ENCODE measurements around the gene NR4A1. TPM values are rescaled to one million over a fixed set of nuclear protein-coding genes. Genes with fewer than 3 reads are reported as not detected.
A peak's percentile ranks its signal among the peaks of the same experiment; 100 is the strongest.

The NR4A1 gene
- polyA plus RNA-seq, 1 donor (not counting 4 experiments of a cell fraction or from before 2014, with no cell fraction given): 3.9 TPM

DNA sequence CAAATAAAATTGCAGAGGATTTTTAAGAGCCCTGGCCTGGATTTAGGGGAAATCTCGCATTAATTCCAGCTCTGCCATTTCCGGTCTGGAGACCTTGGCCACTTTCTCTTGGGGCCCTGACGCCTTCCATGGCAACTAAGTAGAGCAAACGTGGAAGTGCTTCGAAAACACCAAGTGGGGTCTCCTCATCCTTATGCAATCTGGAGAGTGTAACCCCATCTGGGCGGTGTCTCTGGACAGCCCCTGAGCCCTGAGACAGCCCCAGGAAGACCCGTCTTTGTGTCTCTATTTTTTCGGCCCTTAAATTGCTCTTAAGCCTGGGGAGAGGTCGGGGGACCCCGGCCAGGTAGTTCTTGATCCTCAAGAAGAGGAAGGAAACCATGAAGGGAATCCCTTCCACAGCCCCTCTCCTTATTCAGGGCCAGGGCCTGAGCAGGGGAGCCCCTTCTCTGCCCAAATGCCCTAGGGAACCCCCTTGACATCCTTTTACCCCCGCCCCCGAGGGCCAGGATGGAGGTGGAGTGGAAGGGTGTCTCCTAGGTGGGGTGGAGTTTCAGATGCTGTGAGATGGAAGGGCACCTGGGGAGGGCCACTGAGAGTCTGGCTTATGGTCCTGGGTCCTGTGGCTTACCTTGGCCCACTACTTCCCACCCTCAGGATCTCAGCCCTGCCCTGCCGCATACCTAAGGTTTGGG lies 17.6 kb upstream of the NR4A1 start:
- TF ChIP-seq, protein P1, sequence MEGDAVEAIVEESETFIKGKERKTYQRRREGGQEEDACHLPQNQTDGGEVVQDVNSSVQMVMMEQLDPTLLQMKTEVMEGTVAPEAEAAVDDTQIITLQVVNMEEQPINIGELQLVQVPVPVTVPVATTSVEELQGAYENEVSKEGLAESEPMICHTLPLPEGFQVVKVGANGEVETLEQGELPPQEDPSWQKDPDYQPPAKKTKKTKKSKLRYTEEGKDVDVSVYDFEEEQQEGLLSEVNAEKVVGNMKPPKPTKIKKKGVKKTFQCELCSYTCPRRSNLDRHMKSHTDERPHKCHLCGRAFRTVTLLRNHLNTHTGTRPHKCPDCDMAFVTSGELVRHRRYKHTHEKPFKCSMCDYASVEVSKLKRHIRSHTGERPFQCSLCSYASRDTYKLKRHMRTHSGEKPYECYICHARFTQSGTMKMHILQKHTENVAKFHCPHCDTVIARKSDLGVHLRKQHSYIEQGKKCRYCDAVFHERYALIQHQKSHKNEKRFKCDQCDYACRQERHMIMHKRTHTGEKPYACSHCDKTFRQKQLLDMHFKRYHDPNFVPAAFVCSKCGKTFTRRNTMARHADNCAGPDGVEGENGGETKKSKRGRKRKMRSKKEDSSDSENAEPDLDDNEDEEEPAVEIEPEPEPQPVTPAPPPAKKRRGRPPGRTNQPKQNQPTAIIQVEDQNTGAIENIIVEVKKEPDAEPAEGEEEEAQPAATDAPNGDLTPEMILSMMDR (optimal IDR thresholded peaks at IDR 0.05 in 1 of 3, IDR thresholded peaks at IDR 0.05 in 1 of 3, conservative IDR thresholded peaks at IDR 0.05 in 1 of 3; ENCODE audit: extremely low read depth in 1 of 3, insufficient read depth in 2 of 3, low read length in 3 of 3): no peak
- TF ChIP-seq EZH2 (IDR thresholded peaks at IDR 0.05; ENCODE audit: low read length): no peak
- Histone ChIP-seq H2AFZ (ENCODE audit: control insufficient read depth, low read length) (peak overlapping the region; percentile 70), H3K4me2 (ENCODE audit: control insufficient read depth, extremely low read depth, insufficient read depth, low read depth, low read length) (peak overlapping the region; percentile 97), H3K4me1 (ENCODE audit: control insufficient read depth, extremely low read depth, insufficient read depth, low read length) (peaks cover 22% of the 10 kb centered on the region), H3K79me2 (ENCODE audit: control insufficient read depth, insufficient read depth, low read length) (no peaks in the 10 kb centered on the region), H3K9me1 (ENCODE audit: control insufficient read depth, extremely low read depth, insufficient read depth, low read length) (no peaks in the 10 kb centered on the region), H3K9me3 (ENCODE audit: control insufficient read depth, low read depth, low read length) (no peaks in the 10 kb centered on the region), H3K9ac (ENCODE audit: control insufficient read depth, extremely low read depth, insufficient read depth, low read length) (peak overlapping the region; percentile 80), H3K4me3 (ENCODE audit: control insufficient read depth in 2 of 3, extremely low read depth in 1 of 3, insufficient read depth in 2 of 3, low read depth in 1 of 3, low read length in 3 of 3) (peak overlapping the region; percentile 19 to 66 (median 38)), H4K20me1 (ENCODE audit: control insufficient read depth, extremely low read depth, insufficient read depth, low read length) (no peaks in the 10 kb centered on the region), H3K27me3 (ENCODE audit: control insufficient read depth, extremely low read depth, insufficient read depth, low read length) (peaks cover 13% of the 10 kb centered on the region), H3K36me3 (ENCODE audit: control insufficient read depth in 2 of 2, extremely low read depth in 1 of 2, insufficient read depth in 2 of 2, low read length in 2 of 2) (no peaks in the 10 kb centered on the region), H3K27ac (ENCODE audit: control insufficient read depth, insufficient read depth, low read length) (peak overlapping the region; percentile 78)
- FAIRE-seq: no peak
- dilution Hi-C loops (cut with MboI; ENCODE audit: extremely low pct_ligation_motif_present, low sequenced_read_pairs): no loop called here
- DNase-seq (ENCODE audit: low read depth, low spot score): no peak

DNA sequence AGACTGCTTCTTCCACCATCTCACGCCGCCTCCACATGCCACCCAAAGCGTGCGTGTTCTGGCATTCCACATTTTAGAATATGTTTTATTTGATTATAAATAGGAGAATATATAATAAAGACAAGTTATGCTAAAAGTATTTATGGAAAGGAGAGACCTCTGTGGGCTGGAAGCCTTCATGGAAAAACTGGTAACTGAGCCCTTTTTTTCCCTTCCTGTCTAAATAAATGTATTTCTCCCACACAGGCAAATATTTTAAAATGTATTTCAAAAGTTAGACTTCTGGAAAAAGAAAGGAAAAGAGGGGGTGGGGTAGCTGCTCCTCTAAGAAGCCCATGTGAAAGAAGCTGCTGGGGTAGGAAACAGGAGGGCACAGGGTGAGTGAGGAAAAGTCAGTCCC lies 16.1 kb upstream of the NR4A1 start:
- peaks cover 13% of the 10 kb centered on the region for H3K27me3 ChIP-seq (ENCODE audit: control insufficient read depth, extremely low read depth, insufficient read depth, low read length)
- H3K36me3 ChIP-seq (ENCODE audit: control insufficient read depth in 2 of 2, extremely low read depth in 1 of 2, insufficient read depth in 2 of 2, low read length in 2 of 2): no peaks in the 10 kb centered on the region
- H4K20me1 ChIP-seq (ENCODE audit: control insufficient read depth, extremely low read depth, insufficient read depth, low read length): no peaks in the 10 kb centered on the region
- H3K9ac ChIP-seq (ENCODE audit: control insufficient read depth, extremely low read depth, insufficient read depth, low read length): no peak overlapping the region
- no peaks in the 10 kb centered on the region for H3K9me3 ChIP-seq (ENCODE audit: control insufficient read depth, low read depth, low read length)
- DNase-seq (ENCODE audit: low read depth, low spot score) (no peak), FAIRE-seq (no peak)
- H3K27ac ChIP-seq (ENCODE audit: control insufficient read depth, insufficient read depth, low read length): no peak overlapping the region
- TF ChIP-seq, protein P1 (optimal IDR thresholded peaks at IDR 0.05 in 1 of 3, IDR thresholded peaks at IDR 0.05 in 1 of 3, conservative IDR thresholded peaks at IDR 0.05 in 1 of 3; ENCODE audit: extremely low read depth in 1 of 3, insufficient read depth in 2 of 3, low read length in 3 of 3): no peak
- TF ChIP-seq EZH2 (IDR thresholded peaks at IDR 0.05; ENCODE audit: low read length): no peak
- peaks cover 22% of the 10 kb centered on the region for H3K4me1 ChIP-seq (ENCODE audit: control insufficient read depth, extremely low read depth, insufficient read depth, low read length)
- no peak overlapping the region for H3K4me2 ChIP-seq (ENCODE audit: control insufficient read depth, extremely low read depth, insufficient read depth, low read depth, low read length)
- dilution Hi-C loops (cut with MboI; ENCODE audit: extremely low pct_ligation_motif_present, low sequenced_read_pairs): no loop called here
- no peaks in the 10 kb centered on the region for H3K79me2 ChIP-seq (ENCODE audit: control insufficient read depth, insufficient read depth, low read length)
- H3K9me1 ChIP-seq (ENCODE audit: control insufficient read depth, extremely low read depth, insufficient read depth, low read length): no peaks in the 10 kb centered on the region
- H3K4me3 ChIP-seq (ENCODE audit: control insufficient read depth in 2 of 3, extremely low read depth in 1 of 3, insufficient read depth in 2 of 3, low read depth in 1 of 3, low read length in 3 of 3): no peak overlapping the region
- H2AFZ ChIP-seq (ENCODE audit: control insufficient read depth, low read length): no peak overlapping the region

Data from keratinocyte (primary cell).